Measurements from ENCODE around the gene DEPP1. TPM values are rescaled to one million over a fixed set of nuclear protein-coding genes. Genes with fewer than 3 reads are reported as not detected.

Gene DEPP1
- total RNA-seq, 2 donors from 2014 or later = 226 to 230 TPM

- Histone ChIP-seq H3K27me3 (no peaks in the 10 kb centered on the region), H3K27ac (peak overlapping the region in 3 of 4 donors; percentile 69 to 81 (median 81)), H3K36me3 (replicated peaks in 1 of 2; ENCODE audit: insufficient read depth in 1 of 2, low read depth in 2 of 2) (no peaks in the 10 kb centered on the region), H3K9me3 (no peaks in the 10 kb centered on the region), H3K4me1 (peaks cover 45% of the 10 kb centered on the region), H3K4me3 (no peak overlapping the region)
- 71 to 79% methylated on average over 13 to 18 of the region's 18 CpGs for WGBS, 2 donors
- TF ChIP-seq, protein P1, sequence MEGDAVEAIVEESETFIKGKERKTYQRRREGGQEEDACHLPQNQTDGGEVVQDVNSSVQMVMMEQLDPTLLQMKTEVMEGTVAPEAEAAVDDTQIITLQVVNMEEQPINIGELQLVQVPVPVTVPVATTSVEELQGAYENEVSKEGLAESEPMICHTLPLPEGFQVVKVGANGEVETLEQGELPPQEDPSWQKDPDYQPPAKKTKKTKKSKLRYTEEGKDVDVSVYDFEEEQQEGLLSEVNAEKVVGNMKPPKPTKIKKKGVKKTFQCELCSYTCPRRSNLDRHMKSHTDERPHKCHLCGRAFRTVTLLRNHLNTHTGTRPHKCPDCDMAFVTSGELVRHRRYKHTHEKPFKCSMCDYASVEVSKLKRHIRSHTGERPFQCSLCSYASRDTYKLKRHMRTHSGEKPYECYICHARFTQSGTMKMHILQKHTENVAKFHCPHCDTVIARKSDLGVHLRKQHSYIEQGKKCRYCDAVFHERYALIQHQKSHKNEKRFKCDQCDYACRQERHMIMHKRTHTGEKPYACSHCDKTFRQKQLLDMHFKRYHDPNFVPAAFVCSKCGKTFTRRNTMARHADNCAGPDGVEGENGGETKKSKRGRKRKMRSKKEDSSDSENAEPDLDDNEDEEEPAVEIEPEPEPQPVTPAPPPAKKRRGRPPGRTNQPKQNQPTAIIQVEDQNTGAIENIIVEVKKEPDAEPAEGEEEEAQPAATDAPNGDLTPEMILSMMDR (IDR thresholded peaks at IDR 0.05) = no peak
- no peak for TF ChIP-seq POLR2A (IDR thresholded peaks at IDR 0.05)
- ATAC-seq (no peak), DNase-seq (no peak)
- intact Hi-C loops (cut with DNase I) = loop anchor here (5.0 kb wide), 1 partner anchor 38 kb away; no protein-coding TSS in a partner anchor
Observed at GRCh38 chr10:44934416-44935200, 44.0 kb downstream of the DEPP1 start.

DNA sequence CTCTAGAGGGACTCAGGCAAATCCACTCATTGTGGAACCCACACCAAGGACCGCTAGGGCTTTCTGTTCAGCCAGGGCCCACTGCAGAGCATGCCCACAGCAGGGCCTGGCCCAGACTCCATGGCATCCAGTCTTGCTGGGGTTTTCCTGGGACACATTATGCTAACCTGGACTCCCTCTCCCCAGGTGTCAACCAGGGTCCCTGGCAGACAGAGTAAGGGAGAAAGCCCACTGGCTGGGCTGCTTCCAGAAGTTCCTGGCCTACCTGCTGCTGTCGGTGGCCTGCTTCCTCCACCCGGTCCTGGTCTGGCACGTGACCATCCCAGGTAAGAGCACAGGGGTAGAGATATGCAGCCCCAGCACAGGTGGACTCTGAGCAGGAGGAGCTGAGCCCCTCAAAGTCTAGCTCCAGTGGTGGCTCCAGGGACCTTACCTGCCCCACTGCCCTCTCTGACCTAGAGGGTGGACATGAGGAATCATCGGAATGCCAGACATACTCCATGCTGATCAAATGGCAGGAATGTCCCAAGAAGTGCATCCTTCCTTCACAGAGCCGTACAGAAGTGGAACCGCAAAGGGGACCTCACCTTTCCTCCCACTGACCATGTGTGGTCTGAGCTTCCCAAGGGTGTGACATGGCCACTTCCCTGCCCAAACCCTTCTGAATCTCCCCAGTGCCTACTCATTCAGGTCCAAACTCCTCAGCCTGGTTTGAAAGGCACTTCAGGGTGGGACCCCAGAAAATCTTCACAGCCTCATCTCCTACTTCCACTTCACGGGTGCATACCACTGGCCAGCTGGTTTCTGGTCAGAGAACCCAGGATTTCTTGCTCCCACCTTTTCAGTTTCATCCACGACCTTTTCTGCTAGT lies 44.9 kb downstream of the DEPP1 start:
- H3K27ac ChIP-seq = peak overlapping the region in 3 of 4 donors; percentile 69 to 81 (median 81)
- intact Hi-C loops (cut with DNase I) = loop anchor here (5.0 kb wide), 1 partner anchor 39 kb away; no protein-coding TSS in a partner anchor
- H3K9me3 ChIP-seq = no peaks in the 10 kb centered on the region
- peaks cover 45% of the 10 kb centered on the region for H3K4me1 ChIP-seq
- WGBS, 2 donors = 73% methylated on average over 6 to 9 of the region's 9 CpGs
- DNase-seq (no peak), ATAC-seq (no peak)
- TF ChIP-seq, protein P1 (IDR thresholded peaks at IDR 0.05) = no peak
- no peak for TF ChIP-seq POLR2A (IDR thresholded peaks at IDR 0.05)
- H3K4me3 ChIP-seq = no peak overlapping the region
- no peaks in the 10 kb centered on the region for H3K36me3 ChIP-seq (replicated peaks in 1 of 2; ENCODE audit: insufficient read depth in 1 of 2, low read depth in 2 of 2)
- no peaks in the 10 kb centered on the region for H3K27me3 ChIP-seq

- DNase-seq (peak; percentile 93 to 97 (median 94)), ATAC-seq (peak; percentile 91)
- no peaks in the 10 kb centered on the region for H3K36me3 ChIP-seq (replicated peaks in 1 of 2; ENCODE audit: insufficient read depth in 1 of 2, low read depth in 2 of 2)
- intact Hi-C loops (cut with DNase I) = loop anchor here (5.0 kb wide), 1 partner anchor 40 kb away; no protein-coding TSS in a partner anchor
- peak overlapping the region in 3 of 4 donors; percentile 41 to 81 (median 81) for H3K27ac ChIP-seq
- H3K9me3 ChIP-seq = no peaks in the 10 kb centered on the region
- TF ChIP-seq, protein P1 (IDR thresholded peaks at IDR 0.05) = peak; percentile 94 to 98 (median 97)
- TF ChIP-seq POLR2A (IDR thresholded peaks at IDR 0.05) = no peak
- 0 to 36% methylated on average over 2 to 10 of the region's 10 CpGs for WGBS, 2 donors
- no peaks in the 10 kb centered on the region for H3K27me3 ChIP-seq
- no peak overlapping the region for H3K4me3 ChIP-seq
- peaks cover 46% of the 10 kb centered on the region for H3K4me1 ChIP-seq
Observed at GRCh38 chr10:44932517-44933450, 45.8 kb downstream of the DEPP1 start.
